HG03521 (cell line): ENCODE results near the gene CYP51A1.
"Not testable (repeated sequence)": the region's sequence is repeated elsewhere in the genome, so short reads cannot be mapped to it uniquely, and the experiment has no call there.

ENCODE experiments used
- ATAC-seq: cut with Tn5 transposase; IDR thresholded peaks from one replicate; pipeline ENCODE4 v1.9.1; 2021; ENCODE audit warnings: mild to moderate bottlenecking, moderate library complexity; ENCODE audit not compliant: unreplicated experiment

CYP51A1 gene

DNA sequence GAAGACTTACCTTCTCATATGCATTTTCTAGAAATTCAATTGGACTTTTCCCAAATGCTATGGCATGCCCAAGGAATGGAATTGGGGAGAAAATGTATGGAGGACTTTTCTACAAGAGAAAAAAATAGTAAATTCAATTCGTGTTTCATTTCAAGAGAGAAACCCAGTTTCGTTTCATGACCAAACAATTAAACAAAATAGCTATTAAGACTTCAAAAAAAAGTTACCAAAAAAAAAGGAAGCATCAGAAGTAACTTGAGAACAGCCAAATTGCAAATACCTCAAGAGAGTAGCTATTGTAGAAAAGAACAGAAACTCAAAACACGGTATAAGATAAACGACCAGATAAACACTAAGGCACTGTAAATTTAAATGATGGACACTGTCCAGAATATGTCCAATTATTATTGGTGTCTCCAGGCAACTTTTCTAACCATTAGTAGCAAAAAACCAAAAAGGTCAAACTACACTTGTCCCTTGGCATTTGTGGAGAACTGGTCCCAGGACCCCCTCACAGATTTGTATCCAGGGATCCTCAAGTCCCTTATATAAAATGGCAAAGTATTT lies 2.4 kb downstream of the CYP51A1 start:
- ATAC-seq: no peak

DNA sequence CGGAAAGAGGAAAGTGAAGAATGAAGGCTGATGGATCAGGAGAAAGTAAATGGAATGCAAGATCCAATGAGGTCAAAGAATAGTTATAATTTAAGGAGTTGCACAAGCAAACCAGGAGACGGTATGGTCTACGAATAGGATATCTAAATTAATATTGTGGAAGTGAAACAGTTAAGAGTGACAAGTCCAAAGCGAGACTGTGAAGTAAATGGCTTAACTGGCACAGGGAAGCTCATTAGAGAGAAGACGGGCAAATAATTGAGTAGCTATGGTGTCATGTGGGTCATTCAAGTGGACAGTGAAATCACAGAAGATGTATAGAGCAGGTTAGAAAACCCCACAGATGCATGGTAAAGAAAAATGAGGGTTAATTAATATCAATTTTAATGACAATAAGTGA lies 3.2 kb downstream of the CYP51A1 start:
- no peak for ATAC-seq

DNA sequence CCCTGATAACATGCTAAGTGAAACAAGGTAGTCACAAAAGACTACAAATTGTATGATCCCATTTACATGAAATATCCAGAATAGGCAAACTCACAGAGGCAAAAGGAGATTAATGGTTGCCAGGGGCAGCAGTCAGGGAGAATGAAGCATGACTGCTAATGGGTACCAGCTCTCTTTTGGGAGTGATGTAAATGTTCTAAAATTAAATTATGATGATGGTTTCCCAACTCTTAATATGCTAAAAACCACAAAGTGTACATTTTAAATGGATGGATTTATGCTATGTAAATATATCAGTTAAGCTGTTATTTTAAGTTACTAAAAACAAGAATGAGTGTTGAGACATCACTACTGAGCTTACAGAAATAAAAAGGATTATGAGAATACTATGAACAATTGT lies 12.6 kb downstream of the CYP51A1 start:
- ATAC-seq: no peak

DNA sequence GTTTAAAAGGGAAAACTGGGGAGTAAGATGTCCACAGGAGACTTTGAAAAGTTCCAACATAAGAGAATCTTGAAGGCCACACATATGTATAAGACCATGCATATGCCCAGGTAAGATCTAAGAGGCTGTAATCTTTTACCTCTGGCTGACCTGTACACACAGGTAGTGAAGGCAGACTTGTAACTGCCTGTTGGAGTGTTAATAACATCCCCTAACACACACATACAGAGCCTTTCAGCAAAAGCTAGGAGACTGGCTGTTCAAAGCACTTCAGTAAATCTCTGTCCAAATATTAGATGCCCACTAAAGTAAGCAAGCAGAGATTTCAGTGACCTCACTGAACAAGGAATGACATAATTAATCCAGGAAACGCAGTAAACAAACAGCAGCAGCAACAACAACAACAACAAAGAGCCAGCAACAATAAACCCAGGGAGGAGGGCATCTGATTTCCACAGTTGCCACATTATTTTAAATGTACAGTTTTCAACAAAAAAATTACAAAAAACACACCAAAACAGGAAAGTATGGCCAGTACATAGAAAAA lies 15.0 kb downstream of the CYP51A1 start:
- ATAC-seq: no peak

DNA sequence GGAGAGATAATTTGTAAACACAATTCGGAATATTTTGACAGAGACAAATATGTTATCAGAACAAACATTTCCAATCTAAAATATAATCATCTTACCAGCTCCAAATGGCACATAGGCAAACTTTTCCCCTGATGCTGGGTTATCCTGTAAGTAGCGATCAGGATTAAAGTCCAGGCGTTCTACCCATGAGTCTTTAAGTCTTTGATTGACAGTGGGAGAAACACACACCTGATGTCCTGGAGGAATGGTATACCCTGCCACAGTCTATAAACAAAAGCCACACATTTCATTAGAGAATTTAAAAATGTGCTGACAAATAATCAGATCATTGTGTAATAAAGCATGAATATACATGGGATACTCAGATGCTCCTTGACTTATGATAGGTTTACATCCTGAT lies 17.3 kb downstream of the CYP51A1 start:
- ATAC-seq: no peak

DNA sequence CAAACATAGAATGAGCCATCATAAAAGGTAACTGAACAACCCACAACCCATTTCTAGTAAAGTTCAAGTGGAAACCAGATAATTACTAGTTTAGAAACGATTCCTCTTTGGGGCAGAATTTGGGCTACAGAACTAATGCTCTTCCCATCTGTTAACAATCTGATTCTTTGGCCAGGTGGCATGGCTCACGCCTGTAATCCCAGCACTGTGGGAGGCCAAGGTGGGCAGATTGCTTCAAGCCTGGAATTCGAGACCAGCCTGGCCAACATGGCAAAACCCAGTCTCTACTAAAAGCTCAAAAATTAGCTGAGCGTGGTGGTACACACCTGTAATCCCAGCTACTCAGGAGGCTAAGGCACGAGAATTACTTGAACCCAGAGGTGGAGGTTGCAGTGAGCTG lies 18.5 kb downstream of the CYP51A1 start:
- ATAC-seq: no peak

DNA sequence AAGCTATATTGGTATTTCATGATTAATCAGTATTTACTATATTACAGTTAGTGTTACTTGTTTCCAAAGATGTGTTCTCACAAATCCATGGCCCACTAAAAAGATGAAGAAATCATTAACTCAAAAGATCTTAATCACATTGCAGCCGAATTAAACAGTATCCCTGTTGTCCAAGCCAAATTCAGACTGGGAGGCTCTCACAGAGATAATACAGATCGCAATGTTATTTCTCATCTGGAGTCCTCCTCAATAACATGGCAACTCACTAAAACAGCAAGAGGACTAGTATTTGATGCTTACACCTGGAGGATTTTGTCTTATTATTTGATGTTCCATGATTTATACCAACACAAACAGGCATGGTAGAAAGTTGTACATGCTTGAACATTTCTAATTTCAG lies 23.4 kb downstream of the CYP51A1 start:
- no peak for ATAC-seq

DNA sequence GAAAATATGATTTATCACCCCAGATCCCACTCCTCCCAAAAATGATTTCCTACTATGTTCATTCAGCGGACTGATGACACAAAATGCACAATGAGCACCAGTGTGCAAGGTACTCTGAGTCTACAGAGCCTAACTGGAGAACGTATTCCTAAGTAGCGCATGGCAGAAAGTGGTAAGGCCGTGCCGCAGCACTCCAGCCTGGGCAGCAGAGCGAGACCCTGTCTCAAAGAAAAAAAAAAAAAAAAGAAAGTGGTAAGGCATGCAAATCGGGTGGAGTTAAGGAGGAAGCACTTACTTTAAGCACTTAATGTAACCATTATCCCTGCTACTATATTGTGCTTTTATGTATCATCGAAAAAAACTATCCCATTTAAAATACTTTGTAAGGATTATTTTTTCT lies 25.5 kb downstream of the CYP51A1 start:
- ATAC-seq: no peak

DNA sequence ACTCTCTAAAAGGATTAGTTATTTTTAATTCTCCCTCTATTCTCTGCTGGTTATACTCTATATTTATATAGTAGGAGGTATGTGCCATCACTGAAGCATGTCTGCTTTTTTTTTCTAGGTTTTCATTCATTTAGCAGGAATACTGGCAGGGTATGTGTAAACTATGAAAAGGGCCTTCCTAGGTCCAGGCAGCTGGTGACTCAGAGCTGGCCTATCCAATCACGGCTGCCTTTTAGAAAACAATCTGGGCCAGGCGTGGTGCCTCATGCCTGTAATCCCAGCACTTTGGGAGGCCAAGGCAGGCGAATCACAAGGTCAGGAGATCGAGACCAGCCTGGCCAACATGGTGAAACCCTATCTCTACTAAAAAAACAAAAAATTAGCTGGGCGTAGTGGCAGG lies 31.4 kb downstream of the CYP51A1 start:
- not testable (repeated sequence) for ATAC-seq

DNA sequence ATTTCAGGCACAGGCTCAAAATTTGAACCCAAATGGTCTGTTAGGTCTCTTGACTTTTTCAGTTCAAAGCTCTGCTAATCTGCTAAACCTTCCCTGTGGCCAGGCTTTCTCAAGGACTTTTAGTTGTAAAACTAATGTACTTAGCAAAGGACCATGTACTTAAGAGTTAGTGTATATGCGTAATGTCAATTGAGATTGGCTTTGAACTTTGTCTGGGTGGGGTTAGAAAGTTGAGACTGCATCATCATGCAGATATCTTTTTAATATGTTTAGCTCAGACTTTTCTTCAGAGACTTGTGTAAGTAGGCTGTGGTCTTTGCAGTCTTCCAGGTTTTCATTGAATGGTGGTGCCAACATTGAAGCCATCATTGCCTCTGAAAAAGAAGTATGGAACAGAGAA lies 33.7 kb downstream of the CYP51A1 start:
- ATAC-seq: no peak

DNA sequence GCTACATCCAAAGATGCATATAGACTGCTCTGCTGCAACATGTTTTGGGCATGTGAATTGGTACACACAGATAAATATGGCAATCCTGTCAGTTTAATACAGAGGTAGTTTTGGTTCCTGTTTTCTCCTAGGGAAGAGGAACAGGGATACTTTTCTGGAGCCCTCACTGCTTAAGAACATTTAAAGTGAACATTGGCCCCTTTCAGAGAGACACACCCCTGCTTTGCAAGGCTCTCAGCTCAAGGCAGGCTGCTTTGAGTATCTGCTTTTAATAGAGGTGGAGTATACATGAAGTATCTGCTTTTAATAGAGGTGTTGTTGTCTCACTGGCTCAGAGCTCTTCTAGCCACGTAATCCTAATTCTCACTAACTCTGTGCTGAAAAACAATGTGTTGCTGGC lies 38.9 kb downstream of the CYP51A1 start:
- ATAC-seq: no peak

DNA sequence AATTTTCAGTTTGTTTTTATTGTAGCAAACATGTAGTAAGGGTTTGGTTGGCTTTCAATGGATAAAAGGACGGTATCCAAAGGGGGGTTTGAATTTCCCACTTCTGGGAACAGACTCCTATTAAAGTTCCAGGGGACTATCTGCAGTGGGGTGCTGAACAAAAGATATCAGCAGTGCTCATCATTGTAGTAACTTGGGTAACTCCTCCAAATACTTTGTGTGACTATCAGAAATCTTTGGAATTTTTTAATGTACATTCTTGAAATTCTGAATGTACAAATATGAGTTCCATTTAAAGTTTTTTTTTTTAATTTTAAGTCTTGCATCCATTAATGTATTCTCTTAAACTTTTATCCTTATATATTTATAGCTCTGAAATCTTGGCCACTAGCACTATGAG lies 42.1 kb downstream of the CYP51A1 start:
- ATAC-seq: no peak

DNA sequence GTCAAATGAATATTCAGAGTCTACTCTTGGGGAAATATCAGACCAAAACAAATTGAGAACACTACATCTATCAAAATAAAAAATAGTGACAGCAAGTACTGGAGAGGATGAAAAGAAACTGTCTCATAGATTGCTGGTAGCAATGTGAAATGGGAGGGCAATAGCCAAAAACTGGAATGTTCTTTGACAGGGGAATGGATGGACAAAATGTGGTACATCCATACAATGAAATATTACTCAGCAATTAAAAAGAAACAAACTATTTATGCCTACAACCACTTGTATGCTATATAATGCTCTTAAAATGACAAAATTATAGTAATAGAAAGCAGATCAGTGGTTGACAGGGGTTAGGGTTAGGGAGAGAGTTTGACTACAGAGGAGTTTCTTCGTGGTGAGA lies 46.0 kb downstream of the CYP51A1 start:
- ATAC-seq: no peak

DNA sequence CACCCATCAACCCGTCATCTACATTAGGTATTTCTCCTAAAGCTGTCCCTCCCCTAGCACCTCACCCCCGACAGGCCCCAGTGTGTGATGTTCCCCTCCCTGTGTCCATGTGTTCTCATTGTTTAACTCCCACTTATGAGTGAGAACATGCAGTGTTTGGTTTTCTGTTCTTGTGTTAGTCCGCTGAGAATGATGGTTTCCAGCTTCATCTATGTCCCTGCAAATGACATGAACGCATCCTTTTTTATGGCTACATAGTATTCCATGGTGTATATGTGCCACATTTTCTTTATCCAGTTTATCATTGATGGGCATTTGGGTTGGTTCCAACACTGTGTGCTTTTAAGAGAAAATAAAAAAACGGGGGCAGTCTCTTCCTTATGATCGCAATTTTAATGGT lies 50.4 kb downstream of the CYP51A1 start:
- not testable (repeated sequence) for ATAC-seq

DNA sequence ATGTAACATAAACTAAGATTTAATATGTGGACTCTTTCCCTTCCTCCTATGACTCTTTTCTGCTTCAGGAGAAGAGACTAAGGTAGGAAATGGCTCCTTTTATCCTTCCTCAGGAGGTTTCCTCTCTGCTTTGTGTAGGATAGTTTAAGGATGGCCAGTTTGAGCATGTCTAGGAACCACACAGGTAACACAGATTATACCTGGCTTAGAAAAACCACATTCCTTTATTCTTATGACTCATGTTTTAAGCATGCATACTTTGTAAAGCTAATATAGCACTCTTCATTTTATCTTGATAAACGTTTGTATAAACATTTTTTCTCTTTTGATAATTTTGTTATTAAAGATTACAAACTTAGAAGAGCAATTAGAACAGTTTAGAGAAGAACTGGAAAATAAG lies 57.8 kb downstream of the CYP51A1 start:
- ATAC-seq: no peak

DNA sequence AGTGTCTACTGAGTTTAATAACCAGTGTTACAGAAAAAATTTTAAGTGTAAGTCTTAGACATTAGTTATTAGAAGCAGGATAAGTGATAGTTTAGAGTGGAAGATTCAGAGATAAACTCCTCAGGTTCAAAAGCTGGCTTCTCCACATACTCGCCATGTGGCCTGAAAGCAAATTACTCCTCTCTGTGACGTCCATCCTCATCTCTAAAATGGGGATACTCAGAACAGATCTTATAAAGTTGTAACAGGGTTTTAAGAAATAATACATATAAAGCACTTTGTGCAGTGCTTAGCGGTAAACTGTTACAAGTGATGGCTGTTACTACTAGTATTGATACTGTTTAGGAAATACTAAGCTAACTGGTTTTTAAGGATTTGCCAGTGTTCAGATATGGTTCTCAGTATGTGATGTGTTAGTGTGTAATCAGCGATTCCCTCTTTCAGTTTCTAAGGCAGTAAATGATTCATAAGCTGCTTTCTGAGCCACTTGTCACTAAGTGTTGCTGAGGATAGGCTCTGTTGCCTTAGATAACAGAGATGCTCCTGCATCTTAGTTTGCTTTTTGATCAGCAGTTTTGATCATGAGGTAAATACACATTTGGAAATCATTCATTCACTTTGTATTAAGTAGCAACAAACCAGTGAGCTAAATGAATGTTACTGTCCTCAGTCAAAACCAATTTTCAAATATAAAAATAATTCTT lies 58.7 kb downstream of the CYP51A1 start:
- ATAC-seq: peak; percentile 92

DNA sequence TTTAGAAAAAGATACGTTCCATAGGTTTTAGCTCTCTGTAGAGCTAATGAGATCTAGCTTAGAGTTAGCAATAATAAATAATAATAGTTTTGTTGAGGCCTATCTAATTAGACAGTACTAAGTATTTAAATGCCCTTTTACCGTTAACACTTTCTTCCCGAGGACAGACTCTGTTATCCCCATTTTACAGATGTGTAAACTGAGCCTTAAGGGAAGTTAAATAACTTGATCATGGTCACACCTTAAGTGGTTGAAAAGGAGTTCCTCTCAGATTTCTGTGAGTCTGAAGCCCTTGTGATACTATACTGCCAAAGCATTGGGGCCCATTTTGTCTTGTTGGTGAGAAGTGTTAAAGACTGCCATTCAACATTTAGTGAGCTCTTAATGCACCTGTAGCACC lies 61.6 kb downstream of the CYP51A1 start:
- no peak for ATAC-seq

DNA sequence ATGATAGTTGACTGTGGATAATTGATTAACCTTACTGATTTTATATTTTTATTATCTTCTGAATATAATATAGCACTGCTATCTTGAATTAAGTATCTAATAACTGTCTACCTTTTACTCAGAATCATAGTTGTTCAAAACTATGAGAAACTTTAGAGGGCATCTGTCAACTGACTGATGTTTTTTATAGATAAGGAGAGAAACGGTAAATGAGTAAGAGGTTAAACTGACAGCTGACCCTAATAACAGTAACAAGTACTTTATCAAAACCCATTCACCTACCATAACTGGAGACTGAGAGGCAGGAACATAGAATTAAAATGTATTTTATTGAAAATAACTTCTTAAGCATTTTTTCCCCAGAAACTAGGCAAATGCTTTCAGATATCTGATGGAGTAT lies 62.2 kb downstream of the CYP51A1 start:
- ATAC-seq: no peak

DNA sequence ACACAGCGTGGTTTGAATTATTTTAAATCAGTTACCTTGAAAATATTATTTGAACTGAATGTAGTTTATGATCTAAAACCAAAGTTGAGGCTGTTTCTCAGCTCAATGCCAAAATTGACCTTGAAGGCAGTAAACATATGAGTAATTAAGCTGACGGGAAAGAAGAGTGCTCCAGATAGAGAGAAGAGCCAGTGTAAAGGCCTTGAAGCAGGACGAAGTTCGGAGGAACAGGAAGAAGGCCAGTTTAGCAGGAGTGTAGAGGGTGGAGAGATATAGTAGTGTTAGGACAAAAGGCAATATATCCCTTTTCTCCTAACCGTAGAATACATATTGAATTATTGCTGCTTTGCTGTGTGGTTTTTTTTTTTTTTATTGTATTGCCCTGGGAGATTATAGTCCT lies 63.2 kb downstream of the CYP51A1 start:
- no peak for ATAC-seq

DNA sequence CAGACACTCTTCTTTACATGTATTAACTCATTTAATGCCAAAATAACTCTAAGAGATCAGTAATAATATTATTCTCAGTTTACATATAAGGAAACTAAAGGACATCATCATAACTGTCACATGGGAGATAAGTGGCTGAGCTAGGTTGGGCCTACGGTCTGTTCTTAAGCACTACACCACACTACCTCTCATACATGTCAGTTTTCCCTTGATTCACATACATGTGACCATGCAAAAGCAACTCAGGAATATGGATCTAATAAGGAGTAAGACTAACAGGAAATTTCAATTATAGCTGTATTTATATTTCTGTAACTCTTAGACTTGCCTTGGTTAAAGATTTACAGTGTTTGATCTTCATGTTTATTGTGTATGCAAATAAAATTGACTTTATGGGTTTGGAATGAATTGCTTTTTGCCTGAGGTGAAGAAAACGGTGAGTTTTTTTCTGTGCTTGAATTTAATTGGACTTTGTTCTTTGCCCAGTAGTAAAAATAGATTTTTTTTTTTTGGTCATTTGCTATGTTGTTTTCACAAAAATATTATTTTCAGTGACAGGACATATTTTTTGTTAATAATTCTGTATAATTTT lies 69.7 kb downstream of the CYP51A1 start:
- ATAC-seq: no peak
